ENCODE measurements around the gene SCAF8. TPM values are rescaled to one million over a fixed set of nuclear protein-coding genes. Genes with fewer than 3 reads are reported as not detected.

Gene SCAF8
- total and polyA plus RNA-seq, 2 donors (not counting 1 experiment from before 2014, with no cell fraction given): 25.7 to 75.2 TPM

- peak overlapping the region in 1 of 5 experiments; percentile 31 for H3K4me3 ChIP-seq (ENCODE audit: control extremely low read depth in 1 of 5, extremely low read depth in 1 of 5, insufficient read depth in 1 of 5, low read depth in 2 of 5, low read length in 4 of 5)
- peak; percentile 88 for ATAC-seq (ENCODE audit: low read depth)
- DNase-seq: peak; percentile 78
- intact Hi-C loops (cut with micrococcal nuclease): loop anchor here (2.0 to 5.0 kb wide), 3 partner anchors 49 to 628 kb away; partner anchors contain the start of genes SCAF8 and TFB1M
- no peaks in the 10 kb centered on the region for H3K79me2 ChIP-seq (ENCODE audit: control insufficient read depth, insufficient read depth, low read length)
- H2AFZ ChIP-seq (ENCODE audit: insufficient read depth, low read depth, low read length, poor library complexity, severe bottlenecking): peak overlapping the region; percentile 46
- peak overlapping the region; percentile 66 for H3K4me2 ChIP-seq (replicated peaks; ENCODE audit: low read depth, low read length, poor library complexity, severe bottlenecking)
- ChIA-PET POLR2A (interaction anchor here (0.8 kb wide), 1 partner anchor 122 kb away, joined by 3 read pairs; no protein-coding TSS in a partner anchor), CTCF (interaction anchor here (0.7 to 3.8 kb wide), 4 partner anchors 9 to 564 kb away, joined by 3 to 35 read pairs (median 18); no protein-coding TSS in a partner anchor)
- Mint-ChIP-seq H3K27ac (peak overlapping the region; percentile 50), H3K4me3 (peak overlapping the region; percentile 20), H3K4me1 (peaks cover 32% of the 10 kb centered on the region), H3K9me3 (ENCODE audit: insufficient read depth) (no peaks in the 10 kb centered on the region), H3K27me3 (no peaks in the 10 kb centered on the region)
- no CpG with 5 or more reads among the region's 4 CpGs for WGBS (ENCODE audit: insufficient coverage)
- no peaks in the 10 kb centered on the region for H4K20me1 ChIP-seq (ENCODE audit: control insufficient read depth, insufficient read depth, low read length, poor library complexity, severe bottlenecking)
- H3K4me1 ChIP-seq (ENCODE audit: control insufficient read depth in 2 of 2, insufficient read depth in 2 of 2, low read length in 2 of 2): peaks cover 19 to 38% of the 10 kb centered on the region in 2 donors
- no peaks in the 10 kb centered on the region for H3K9me3 ChIP-seq (ENCODE audit: control extremely low read depth in 1 of 3, control insufficient read depth in 2 of 3, insufficient read depth in 1 of 3, low read length in 2 of 3)
- H3K27me3 ChIP-seq (replicated peaks in 1 of 4; ENCODE audit: control extremely low read depth in 1 of 4, control insufficient read depth in 3 of 4, insufficient read depth in 4 of 4, low read length in 3 of 4): no peaks in the 10 kb centered on the region
- TF ChIP-seq CTCF (IDR thresholded peaks at IDR 0.05) (no peak), EZH2 (IDR thresholded peaks at IDR 0.05; ENCODE audit: borderline replicate concordance, insufficient read depth, low read depth, low read length, poor library complexity, severe bottlenecking) (no peak)
- H3K36me3 ChIP-seq (replicated peaks in 1 of 2; ENCODE audit: control extremely low read depth in 1 of 2, control insufficient read depth in 1 of 2, extremely low read depth in 1 of 2, insufficient read depth in 2 of 2, low read length in 1 of 2): no peaks in the 10 kb centered on the region
- H3K27ac ChIP-seq (ENCODE audit: low read length in 2 of 2): peak overlapping the region; percentile 52 to 76
- H3K9ac ChIP-seq (ENCODE audit: low read length): peak overlapping the region; percentile 24
These were observed 49.3 kb upstream of the SCAF8 start for GRCh38 chr6:154683756-154684523.

GRCh38 chr6:154686162-154686561, 47.1 kb upstream of the SCAF8 start:
- H3K9me3 Mint-ChIP-seq (ENCODE audit: insufficient read depth): no peaks in the 10 kb centered on the region
- peak overlapping the region; percentile 28 for H3K27ac Mint-ChIP-seq
- peaks cover 40% of the 10 kb centered on the region for H3K4me1 Mint-ChIP-seq
- no peak overlapping the region for H3K9ac ChIP-seq (ENCODE audit: low read length)
- no peaks in the 10 kb centered on the region for H3K36me3 ChIP-seq (replicated peaks in 1 of 2; ENCODE audit: control extremely low read depth in 1 of 2, control insufficient read depth in 1 of 2, extremely low read depth in 1 of 2, insufficient read depth in 2 of 2, low read length in 1 of 2)
- H3K4me1 ChIP-seq (ENCODE audit: control insufficient read depth in 2 of 2, insufficient read depth in 2 of 2, low read length in 2 of 2): peaks cover 22 to 38% of the 10 kb centered on the region in 2 donors
- H2AFZ ChIP-seq (ENCODE audit: insufficient read depth, low read depth, low read length, poor library complexity, severe bottlenecking): no peak overlapping the region
- H4K20me1 ChIP-seq (ENCODE audit: control insufficient read depth, insufficient read depth, low read length, poor library complexity, severe bottlenecking): no peaks in the 10 kb centered on the region
- 54% methylated on average over 1 of the region's 1 CpG for WGBS (ENCODE audit: insufficient coverage)
- no peaks in the 10 kb centered on the region for H3K27me3 Mint-ChIP-seq
- H3K4me3 ChIP-seq (ENCODE audit: control extremely low read depth in 1 of 5, extremely low read depth in 1 of 5, insufficient read depth in 1 of 5, low read depth in 2 of 5, low read length in 4 of 5): no peak overlapping the region
- POLR2A ChIA-PET: no interaction called here
- intact Hi-C loops (cut with micrococcal nuclease): no loop called here
- H3K9me3 ChIP-seq (ENCODE audit: control extremely low read depth in 1 of 3, control insufficient read depth in 2 of 3, insufficient read depth in 1 of 3, low read length in 2 of 3): no peaks in the 10 kb centered on the region
- no peak overlapping the region for H3K27ac ChIP-seq (ENCODE audit: low read length in 2 of 2)
- no peak overlapping the region for H3K4me2 ChIP-seq (replicated peaks; ENCODE audit: low read depth, low read length, poor library complexity, severe bottlenecking)
- CTCF ChIA-PET: no interaction called here
- TF ChIP-seq EZH2 (IDR thresholded peaks at IDR 0.05; ENCODE audit: borderline replicate concordance, insufficient read depth, low read depth, low read length, poor library complexity, severe bottlenecking) (no peak), CTCF (IDR thresholded peaks at IDR 0.05) (no peak)
- H3K4me3 Mint-ChIP-seq: peak overlapping the region; percentile 12
- H3K79me2 ChIP-seq (ENCODE audit: control insufficient read depth, insufficient read depth, low read length): no peaks in the 10 kb centered on the region
- DNase-seq (no peak), ATAC-seq (ENCODE audit: low read depth) (no peak)
- H3K27me3 ChIP-seq (replicated peaks in 1 of 4; ENCODE audit: control extremely low read depth in 1 of 4, control insufficient read depth in 3 of 4, insufficient read depth in 4 of 4, low read length in 3 of 4): no peaks in the 10 kb centered on the region
